Activated CD4-positive, alpha-beta T cell treated with anti-CD3 and anti-CD28 coated beads, Interleukin-2, Interleukin-6, amounts not matched to agents 100 ng/mL and 50 ng/mL, durations not matched to agents 16 hours and 8 hours (primary cell): ENCODE data around the gene PGK1.
"Not testable (repeated sequence)": the region's sequence is repeated elsewhere in the genome, so short reads cannot be mapped to it uniquely, and the experiment has no call there.

Experiments
- DNase-seq: peaks from one replicate; pipeline ENCODE4 v3.0.0-alpha.2; 2020

Gene PGK1

GRCh38 chrX:78116766-78117165 lies 12.7 kb downstream of the PGK1 start:
- DNase-seq = no peak

GRCh38 chrX:78118628-78119027 lies 14.6 kb downstream of the PGK1 start:
- no peak for DNase-seq

- DNase-seq = no peak
Observed at GRCh38 chrX:78119521-78120227, 15.6 kb downstream of the PGK1 start.

- peak; percentile 41 for DNase-seq
Observed at GRCh38 chrX:78123190-78123589, 19.1 kb downstream of the PGK1 start.

- DNase-seq = no peak
Observed at GRCh38 chrX:78124307-78124706, 20.3 kb downstream of the PGK1 start.

GRCh38 chrX:78125148-78125547 lies 21.1 kb downstream of the PGK1 start:
- DNase-seq = no peak

GRCh38 chrX:78125781-78126180 lies 21.7 kb downstream of the PGK1 start:
- not testable (repeated sequence) for DNase-seq

- no peak for DNase-seq
Observed at GRCh38 chrX:78129714-78130113, 25.7 kb downstream of the PGK1 start.

- no peak for DNase-seq
Observed at GRCh38 chrX:78130396-78130795, 26.3 kb downstream of the PGK1 start.

GRCh38 chrX:78131117-78131516 lies 27.1 kb downstream of the PGK1 start:
- no peak for DNase-seq

- no peak for DNase-seq
Observed at GRCh38 chrX:78133238-78133960, 29.4 kb downstream of the PGK1 start.

- peak; percentile 88 for DNase-seq
Observed at GRCh38 chrX:78139160-78140123, 35.4 kb downstream of the PGK1 start, which contains the start of gene TAF9B. TAF9B (minus strand) TSS chrX:78139650; CDS start chrX:78139611, 39 bp downstream.

- DNase-seq = no peak
Observed at GRCh38 chrX:78140206-78140605, 36.2 kb downstream of the PGK1 start.

- not testable (repeated sequence) for DNase-seq
Observed at GRCh38 chrX:78147002-78147540, 43.0 kb downstream of the PGK1 start.

GRCh38 chrX:78157373-78157772 lies 53.3 kb downstream of the PGK1 start:
- DNase-seq = not testable (repeated sequence)

GRCh38 chrX:78157846-78158245 lies 53.8 kb downstream of the PGK1 start:
- not testable (repeated sequence) for DNase-seq

- DNase-seq = not testable (repeated sequence)
Observed at GRCh38 chrX:78160711-78161110, 56.7 kb downstream of the PGK1 start.

GRCh38 chrX:78163175-78163574 lies 59.1 kb downstream of the PGK1 start:
- not testable (repeated sequence) for DNase-seq

- DNase-seq = no peak
Observed at GRCh38 chrX:78165425-78165824, 61.4 kb downstream of the PGK1 start.

- peak; percentile 1 for DNase-seq
Observed at GRCh38 chrX:78168065-78168464, 64.0 kb downstream of the PGK1 start.
